OCI-LY7 (cell line): ENCODE measurements around the gene NPB. TPM values are rescaled to one million over a fixed set of nuclear protein-coding genes. Genes with fewer than 3 reads are reported as not detected.

Experiments used
- BruUV-seq: library from RNA; stranded (reverse); fragments of 400-500 nt; replicated peaks from 2 replicates; lab custom pipeline; 2021; lab: Mats Ljungman, UMichigan
- CTCF ChIA-PET: fragments of 300-600 bp; sonication (Branson Sonifier 250); formaldehyde crosslinking; loops from one replicate; lab custom pipeline; 2022; ENCODE audit warnings: antibody characterized with exemption; ENCODE audit not compliant: unreplicated experiment; lab: Charles Lee
- POLR2A ChIA-PET: fragments of 300-600 bp; sonication (Branson Sonifier 250); formaldehyde crosslinking; loops from one replicate; lab custom pipeline; 2022; ENCODE audit warnings: antibody characterized with exemption; lab: Charles Lee
- DNase-seq: peaks from one replicate; pipeline ENCODE4 v3.0.0-alpha.2; 2015; ENCODE audit warnings: low spot score
- H2AFZ ChIP-seq: fragments of 200-600 bp; sonication (generic), shearing (Covaris generic); 2 replicates; pipeline ENCODE4 v1.6.1; 2014; ENCODE audit warnings: mild to moderate bottlenecking, antibody characterized with exemption, low read length, moderate library complexity
- H3K27ac ChIP-seq: fragments of 200-600 bp; sonication (generic); 2 replicates; pipeline ENCODE4 v1.5.1; 2014; ENCODE audit warnings: mixed run types, low read depth, mild to moderate bottlenecking, moderate library complexity, low read length, inconsistent platforms; ENCODE audit not compliant: poor library complexity, severe bottlenecking
- H3K36me3 ChIP-seq: fragments of 200-600 bp; sonication (generic); 2 replicates; pipeline ENCODE4 v1.6.1; 2014; ENCODE audit warnings: mild to moderate bottlenecking, antibody characterized with exemption, low read length, moderate library complexity, mixed read lengths; ENCODE audit not compliant: insufficient read depth
- H3K4me1 ChIP-seq: fragments of 200-600 bp; sonication (generic); 2 replicates; pipeline ENCODE4 v1.5.1; 2014; ENCODE audit warnings: mild to moderate bottlenecking, low read length; ENCODE audit not compliant: insufficient read depth, poor library complexity, severe bottlenecking
- H3K4me2 ChIP-seq: fragments of 200-600 bp; sonication (generic); 2 replicates; pipeline ENCODE4 v1.6.1; 2014; ENCODE audit warnings: mild to moderate bottlenecking, low read length
- H3K4me3 ChIP-seq: fragments of 200-600 bp; sonication (generic); 2 replicates; pipeline ENCODE4 v1.5.1; 2014; ENCODE audit warnings: mild to moderate bottlenecking, low read depth, low read length; ENCODE audit not compliant: poor library complexity, severe bottlenecking
- H3K79me2 ChIP-seq: fragments of 200-600 bp; sonication (generic); 2 replicates; pipeline ENCODE4 v1.6.1; 2016; ENCODE audit warnings: low read depth, mild to moderate bottlenecking, low read length, moderate library complexity, mixed read lengths; ENCODE audit not compliant: insufficient read depth
- H3K9me2 ChIP-seq: fragments of 200-600 bp; sonication (generic); 2 replicates; pipeline ENCODE4 v1.6.1; 2016; ENCODE audit warnings: mild to moderate bottlenecking, low read length, mixed read lengths; ENCODE audit not compliant: insufficient read depth
- H3K9me3 ChIP-seq: fragments of 200-600 bp; sonication (generic); 2 replicates; pipeline ENCODE4 v1.6.1; 2014; ENCODE audit warnings: mild to moderate bottlenecking, mixed run types, low read length, mixed read lengths
- H4K20me1 ChIP-seq: fragments of 200-600 bp; sonication (generic); 2 replicates; pipeline ENCODE4 v1.6.1; 2014; ENCODE audit warnings: mild to moderate bottlenecking, antibody characterized with exemption, low read length, moderate library complexity, mixed read lengths; ENCODE audit not compliant: insufficient read depth
- EZH2phosphoT487 ChIP-seq: fragments of 200-600 bp; sonication (generic); IDR thresholded peaks from 2 replicates; pipeline ENCODE4 v1.6.1; 2018; ENCODE audit warnings: low read depth, borderline replicate concordance, mild to moderate bottlenecking, mixed run types, antibody characterized with exemption, low read length, moderate library complexity, mixed read lengths
- intact Hi-C: fragments of 100-400 bp; cut with micrococcal nuclease; formaldehyde crosslinking; loops from one replicate; pipeline ENCODE4 v1.10.0; 2022; ENCODE audit not compliant: unreplicated experiment
- total RNA-seq, 2 experiments: library from RNA; depleted of rRNA in 1 of 2; stranded (reverse); fragments of >200 nt in 1 of 2; shearing (Covaris generic) in 1 of 2; gene quantifications; 2 replicates each; pipeline ENCODE4 v1.2.3, GENCODE V29; 2014 to 2022
- TF ChIP-seq, protein P1 (sequence below): fragments of 200-600 bp; sonication (generic); conservative IDR thresholded peaks from 2 replicates; pipeline ENCODE4 v1.5.1; 2014; ENCODE audit warnings: mild to moderate bottlenecking, antibody characterized with exemption, low read length, moderate library complexity, mixed read lengths

NPB gene
- total RNA-seq, 2 experiments from 2014 or later = 2.8 to 3.2 TPM

GRCh38 chr17:81890447-81891302 lies 11.4 kb upstream of the NPB start:
- H3K4me3 ChIP-seq = peak overlapping the region; percentile 77
- peak; percentile 71 for DNase-seq
- peak overlapping the region; percentile 92 for H3K4me2 ChIP-seq
- peaks cover 70% of the 10 kb centered on the region for H3K79me2 ChIP-seq
- TF ChIP-seq, protein P1, sequence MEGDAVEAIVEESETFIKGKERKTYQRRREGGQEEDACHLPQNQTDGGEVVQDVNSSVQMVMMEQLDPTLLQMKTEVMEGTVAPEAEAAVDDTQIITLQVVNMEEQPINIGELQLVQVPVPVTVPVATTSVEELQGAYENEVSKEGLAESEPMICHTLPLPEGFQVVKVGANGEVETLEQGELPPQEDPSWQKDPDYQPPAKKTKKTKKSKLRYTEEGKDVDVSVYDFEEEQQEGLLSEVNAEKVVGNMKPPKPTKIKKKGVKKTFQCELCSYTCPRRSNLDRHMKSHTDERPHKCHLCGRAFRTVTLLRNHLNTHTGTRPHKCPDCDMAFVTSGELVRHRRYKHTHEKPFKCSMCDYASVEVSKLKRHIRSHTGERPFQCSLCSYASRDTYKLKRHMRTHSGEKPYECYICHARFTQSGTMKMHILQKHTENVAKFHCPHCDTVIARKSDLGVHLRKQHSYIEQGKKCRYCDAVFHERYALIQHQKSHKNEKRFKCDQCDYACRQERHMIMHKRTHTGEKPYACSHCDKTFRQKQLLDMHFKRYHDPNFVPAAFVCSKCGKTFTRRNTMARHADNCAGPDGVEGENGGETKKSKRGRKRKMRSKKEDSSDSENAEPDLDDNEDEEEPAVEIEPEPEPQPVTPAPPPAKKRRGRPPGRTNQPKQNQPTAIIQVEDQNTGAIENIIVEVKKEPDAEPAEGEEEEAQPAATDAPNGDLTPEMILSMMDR = no peak
- TF ChIP-seq EZH2phosphoT487 = no peak
- intact Hi-C loops = loop anchor here (1.0 to 5.0 kb wide), 6 partner anchors 16 to 132 kb away; partner anchors contain the start of genes ARHGDIA, CENPX, MCRIP1 and PCYT2
- H3K9me2 ChIP-seq = no peaks in the 10 kb centered on the region
- POLR2A ChIA-PET = interaction anchor here (0.8 to 1.8 kb wide), 2 partner anchors 17 to 18 kb away, joined by 3 to 4 read pairs; no protein-coding TSS in a partner anchor
- H3K36me3 ChIP-seq = peaks cover 65% of the 10 kb centered on the region
- CTCF ChIA-PET = no interaction called here
- H4K20me1 ChIP-seq = peaks cover 22% of the 10 kb centered on the region
- peak overlapping the region; percentile 59 for H3K27ac ChIP-seq
- no TSS peak for BruUV-seq
- no peaks in the 10 kb centered on the region for H3K9me3 ChIP-seq
- H2AFZ ChIP-seq = no peak overlapping the region
- peaks cover 35% of the 10 kb centered on the region for H3K4me1 ChIP-seq

- Histone ChIP-seq H2AFZ (no peak overlapping the region), H3K4me3 (peak overlapping the region; percentile 77), H3K9me2 (no peaks in the 10 kb centered on the region), H3K4me1 (peaks cover 35% of the 10 kb centered on the region), H3K36me3 (peaks cover 64% of the 10 kb centered on the region), H3K4me2 (peak overlapping the region; percentile 92), H3K9me3 (no peaks in the 10 kb centered on the region), H3K79me2 (peaks cover 70% of the 10 kb centered on the region), H3K27ac (peak overlapping the region; percentile 91), H4K20me1 (peaks cover 22% of the 10 kb centered on the region)
- intact Hi-C loops = loop anchor here (1.0 to 5.0 kb wide), 6 partner anchors 17 to 131 kb away; partner anchors contain the start of genes ARHGDIA, CENPX, MCRIP1 and PCYT2
- POLR2A ChIA-PET = interaction anchor here (1.8 kb wide), 1 partner anchor 17 kb away, joined by 4 read pairs; no protein-coding TSS in a partner anchor
- CTCF ChIA-PET = no interaction called here
- BruUV-seq = no TSS peak
- no peak for TF ChIP-seq EZH2phosphoT487
- TF ChIP-seq, protein P1 = no peak
- no peak for DNase-seq
These were observed 10.8 kb upstream of the NPB start for GRCh38 chr17:81891303-81891552.

DNA sequence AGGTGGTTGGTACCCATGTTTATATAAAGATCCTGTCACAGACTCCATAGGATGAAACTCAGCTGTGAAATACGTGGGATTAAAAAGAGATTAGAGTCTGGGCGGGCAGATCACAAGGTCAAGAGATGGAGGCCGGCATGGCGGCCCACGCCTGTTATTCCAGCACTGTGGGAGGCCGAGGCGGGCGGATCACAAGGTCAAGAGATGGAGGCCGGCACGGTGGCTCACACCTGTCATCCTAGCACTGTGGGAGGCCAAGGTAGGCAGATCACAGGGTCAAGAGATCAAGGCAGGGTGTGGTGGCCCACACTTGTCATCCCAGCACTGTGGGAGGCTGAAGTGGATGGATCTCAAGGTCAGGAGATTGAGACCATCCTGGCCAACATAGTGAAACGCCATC lies 6.6 kb upstream of the NPB start:
- ChIA-PET POLR2A (no interaction called here), CTCF (no interaction called here)
- no peaks in the 10 kb centered on the region for H3K9me3 ChIP-seq
- BruUV-seq = no TSS peak
- no peak for DNase-seq
- intact Hi-C loops = no loop called here
- no peak overlapping the region for H3K4me3 ChIP-seq
- no peak for TF ChIP-seq EZH2phosphoT487
- TF ChIP-seq, protein P1 = no peak
- H4K20me1 ChIP-seq = peaks cover 2% of the 10 kb centered on the region; the same call in 1 of the 2 replicates
- H3K4me1 ChIP-seq = peaks cover 23% of the 10 kb centered on the region
- H3K79me2 ChIP-seq = peaks cover 35% of the 10 kb centered on the region
- no peak overlapping the region for H3K4me2 ChIP-seq
- no peak overlapping the region for H2AFZ ChIP-seq
- H3K36me3 ChIP-seq = peaks cover 61% of the 10 kb centered on the region
- no peaks in the 10 kb centered on the region for H3K9me2 ChIP-seq
- H3K27ac ChIP-seq = no peak overlapping the region
